GM12872 (cell line): ENCODE data around the gene DLK2.
A peak's percentile ranks its signal among the peaks of the same experiment; 100 is the strongest.

ENCODE experiments used
- TF ChIP-seq, protein P1 (sequence below): IDR thresholded peaks from 3 replicates; pipeline ENCODE4 v1.5.1; 2011; ENCODE audit warnings: low read depth, mild to moderate bottlenecking, low read length, moderate library complexity; ENCODE audit not compliant: insufficient read depth

The DLK2 gene

DNA sequence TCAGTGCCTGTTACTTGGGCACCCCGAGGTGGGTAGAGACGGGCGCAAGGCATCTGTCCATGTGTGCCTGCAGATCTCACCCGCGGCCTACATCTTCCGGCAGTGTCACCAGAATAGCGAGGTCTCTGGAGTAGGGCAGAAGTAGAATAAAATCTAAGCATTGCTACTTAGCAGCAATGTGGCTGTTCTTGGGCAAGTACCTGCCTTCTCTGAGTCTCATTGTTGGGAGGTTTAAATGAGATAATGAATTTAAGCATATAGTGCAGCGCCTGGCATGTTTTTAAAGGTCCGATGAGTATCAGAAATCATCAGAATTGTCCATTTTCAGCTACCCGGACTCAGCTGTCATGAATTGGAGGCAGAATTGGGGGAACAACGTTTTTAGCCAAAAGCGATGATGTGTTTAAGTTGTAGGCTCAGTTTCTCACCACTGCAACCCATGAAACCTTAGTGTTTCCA is 27.2 kb downstream of the DLK2 start:
- TF ChIP-seq, protein P1, sequence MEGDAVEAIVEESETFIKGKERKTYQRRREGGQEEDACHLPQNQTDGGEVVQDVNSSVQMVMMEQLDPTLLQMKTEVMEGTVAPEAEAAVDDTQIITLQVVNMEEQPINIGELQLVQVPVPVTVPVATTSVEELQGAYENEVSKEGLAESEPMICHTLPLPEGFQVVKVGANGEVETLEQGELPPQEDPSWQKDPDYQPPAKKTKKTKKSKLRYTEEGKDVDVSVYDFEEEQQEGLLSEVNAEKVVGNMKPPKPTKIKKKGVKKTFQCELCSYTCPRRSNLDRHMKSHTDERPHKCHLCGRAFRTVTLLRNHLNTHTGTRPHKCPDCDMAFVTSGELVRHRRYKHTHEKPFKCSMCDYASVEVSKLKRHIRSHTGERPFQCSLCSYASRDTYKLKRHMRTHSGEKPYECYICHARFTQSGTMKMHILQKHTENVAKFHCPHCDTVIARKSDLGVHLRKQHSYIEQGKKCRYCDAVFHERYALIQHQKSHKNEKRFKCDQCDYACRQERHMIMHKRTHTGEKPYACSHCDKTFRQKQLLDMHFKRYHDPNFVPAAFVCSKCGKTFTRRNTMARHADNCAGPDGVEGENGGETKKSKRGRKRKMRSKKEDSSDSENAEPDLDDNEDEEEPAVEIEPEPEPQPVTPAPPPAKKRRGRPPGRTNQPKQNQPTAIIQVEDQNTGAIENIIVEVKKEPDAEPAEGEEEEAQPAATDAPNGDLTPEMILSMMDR, result no peak

DNA sequence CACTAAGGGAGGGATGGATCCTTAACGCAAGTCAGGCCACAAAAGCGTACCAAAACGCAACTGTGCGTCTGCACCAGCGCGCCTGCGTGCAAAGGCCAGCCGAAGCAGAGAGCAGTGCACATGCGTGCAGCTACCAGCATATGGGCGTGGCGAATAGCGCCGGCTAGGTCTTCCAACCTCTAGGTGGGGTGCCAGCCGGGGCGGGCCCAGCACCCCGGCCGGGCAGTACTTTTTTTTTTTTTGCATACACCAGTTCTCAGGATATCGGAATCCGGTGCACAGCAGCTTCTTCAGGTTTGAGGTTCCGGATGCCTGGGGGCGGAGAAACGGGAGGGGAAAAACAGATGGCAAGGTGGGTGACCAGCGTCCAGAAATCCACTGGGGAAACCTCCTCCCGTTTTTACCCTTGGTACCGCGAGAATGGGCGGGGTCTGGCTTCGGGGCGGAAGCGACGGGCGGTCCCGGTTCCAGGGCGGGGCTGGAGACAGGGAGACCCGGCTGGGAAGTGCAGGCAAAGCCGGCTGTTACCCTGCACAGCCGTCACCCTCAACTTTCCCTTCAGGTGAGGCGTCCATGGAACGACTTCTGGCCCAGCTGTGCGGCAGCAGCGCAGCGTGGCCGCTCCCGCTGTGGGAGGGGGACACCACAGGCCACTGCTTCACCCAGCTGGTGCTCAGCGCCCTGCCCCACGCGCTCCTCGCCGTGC is 27.8 kb downstream of the DLK2 start, which contains the start of gene ABCC10:
Gene ABCC10, plus strand, starts transcription at position 136 of the 706 bp plus-strand sequence. Its CDS starts 438 bp downstream, at position 574.
- TF ChIP-seq, protein P1, result 0 out of 3 replicates have a peak, but pooled peaks have one; percentile 25

GRCh38 chr6:43426928-43427405 is 28.4 kb downstream of the DLK2 start:
- TF ChIP-seq, protein P1, result no peak

DNA sequence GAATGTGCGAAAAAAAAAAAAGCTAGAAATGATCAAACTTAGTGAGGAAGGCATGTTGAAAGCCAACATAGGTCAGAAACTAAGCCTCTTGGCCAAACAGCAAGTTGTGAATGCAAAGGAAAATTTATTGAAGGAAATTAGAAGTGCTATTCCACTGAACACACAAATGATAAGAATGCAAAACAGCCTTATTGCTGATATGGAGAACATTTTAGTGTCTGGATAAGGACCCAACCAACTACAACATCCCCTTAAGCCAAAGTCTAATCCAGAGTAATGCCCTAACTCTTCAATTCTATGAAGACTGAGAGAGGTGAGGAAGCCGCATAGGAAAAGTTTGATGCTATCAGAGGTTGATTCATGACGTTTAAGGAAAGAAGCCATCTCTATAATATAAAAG is 33.5 kb downstream of the DLK2 start:
- TF ChIP-seq, protein P1, result no peak

DNA sequence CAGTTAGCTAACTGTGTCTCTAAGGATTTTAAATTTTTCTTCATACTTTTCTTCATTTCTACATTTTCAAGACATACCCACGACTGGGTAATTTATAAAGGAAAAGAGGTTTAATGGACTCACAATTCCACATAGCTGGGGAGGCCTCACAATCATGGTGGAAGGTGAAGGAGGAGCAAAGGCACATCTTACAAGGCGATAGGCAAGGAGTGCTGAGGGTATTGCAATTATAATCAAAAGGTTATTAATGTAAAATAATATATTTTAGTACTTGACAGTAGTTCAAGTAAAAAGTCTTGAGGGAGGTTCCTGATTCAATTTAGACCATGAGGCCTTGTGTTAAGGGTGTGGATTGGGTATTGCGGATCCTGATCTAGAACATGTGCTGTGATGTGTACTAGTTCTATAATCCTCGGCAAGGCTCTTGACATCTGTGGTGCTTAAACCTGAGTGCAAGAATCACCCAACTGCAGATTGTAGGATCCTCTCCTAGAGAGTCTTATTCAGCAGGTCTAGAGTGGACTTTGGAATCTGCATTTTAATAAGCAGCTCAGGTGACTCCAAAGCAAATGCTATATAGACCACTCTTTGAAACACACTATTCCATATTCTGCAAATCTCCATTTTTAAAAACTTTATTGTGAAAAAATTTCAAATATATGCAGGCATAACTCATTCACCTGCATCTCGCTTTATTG is 35.2 kb downstream of the DLK2 start:
- TF ChIP-seq, protein P1, result no peak

- TF ChIP-seq, protein P1, result no peak
Observed at GRCh38 chr6:43416935-43417334, 38.4 kb downstream of the DLK2 start.

DNA sequence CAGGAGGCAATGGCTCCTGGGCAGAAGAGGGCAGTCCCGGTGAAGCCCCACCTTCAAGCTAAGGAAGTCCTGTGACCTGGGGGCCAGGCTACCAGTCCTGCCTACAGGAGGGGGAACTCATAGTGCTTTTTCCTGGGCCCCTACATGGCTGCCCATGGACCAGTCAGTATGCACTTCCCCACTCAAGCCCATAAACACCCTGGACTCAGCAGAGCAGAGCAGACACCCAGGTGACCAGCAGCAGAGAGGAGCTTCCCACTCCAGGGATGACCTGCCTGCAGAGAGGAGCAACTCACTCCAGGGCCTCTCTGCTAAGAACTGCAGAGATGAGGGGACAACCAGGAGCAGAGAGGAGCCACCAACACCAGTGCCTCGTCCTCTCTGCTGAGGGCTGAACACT is 42.3 kb downstream of the DLK2 start:
- TF ChIP-seq, protein P1, result no peak
